ENCODE data around the gene FOSL1.

Gene FOSL1

DNA sequence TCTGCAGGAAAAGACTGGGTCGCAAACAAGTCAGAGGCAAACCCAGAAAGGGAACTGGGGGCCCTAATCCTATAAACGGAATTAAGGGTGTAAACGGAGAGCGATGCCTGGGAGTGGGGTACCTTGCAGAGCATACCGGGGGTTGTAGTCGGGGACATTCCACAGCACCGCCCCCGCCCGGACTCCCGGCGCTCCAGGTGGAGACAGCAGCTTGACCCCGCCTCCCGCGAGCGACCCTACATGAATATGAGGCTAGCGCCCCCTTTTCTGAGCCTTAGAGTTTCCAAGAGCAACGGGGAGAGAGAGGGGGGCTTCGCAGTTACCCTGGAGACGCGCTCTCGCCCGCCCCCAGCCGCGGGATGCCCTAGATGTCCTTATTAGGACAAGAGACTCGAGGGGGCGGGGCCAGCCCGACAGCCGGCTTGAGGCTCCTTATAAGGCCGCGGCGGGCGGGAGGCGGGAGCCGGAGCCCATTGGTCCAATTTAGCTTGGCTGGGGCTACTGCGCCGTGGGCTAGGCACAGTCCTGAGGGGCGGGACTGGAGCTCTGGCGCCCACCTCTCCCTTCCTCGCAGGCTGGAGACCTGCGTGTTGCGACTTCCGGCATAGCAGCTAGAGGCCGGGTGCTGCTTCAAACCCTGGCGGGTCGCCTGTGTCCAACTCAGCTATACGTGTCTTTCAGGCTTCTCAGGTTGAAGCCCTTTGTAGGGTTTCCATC, 40.9 kb downstream of the FOSL1 start:
- H3K27ac ChIP-seq: peak overlapping the region; percentile 100
- no peak for TF ChIP-seq CTCF (conservative IDR thresholded peaks at IDR 0.05)

DNA sequence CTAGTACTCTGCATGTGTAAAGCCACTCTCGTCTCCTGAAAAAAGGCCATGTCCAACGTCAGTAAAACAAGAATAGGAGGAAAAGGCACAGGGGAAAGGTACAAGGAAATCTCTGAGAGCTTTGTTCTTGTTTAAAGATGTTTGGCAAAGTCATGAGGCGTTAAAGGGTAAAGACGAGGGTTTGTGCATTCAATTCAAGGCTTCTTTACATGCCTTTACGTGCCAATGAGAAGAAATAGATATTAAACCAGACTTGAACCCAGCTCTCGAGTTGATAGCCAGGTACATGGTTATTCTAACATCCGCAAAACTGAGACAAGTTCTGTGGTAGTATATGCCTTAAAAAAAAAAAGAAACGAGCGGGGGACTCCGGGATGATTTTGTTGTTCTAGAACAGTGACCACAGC, 41.5 kb downstream of the FOSL1 start:
- TF ChIP-seq CTCF (conservative IDR thresholded peaks at IDR 0.05): no peak
- H3K27ac ChIP-seq: peak overlapping the region; percentile 100

GRCh38 chr11:65857853-65858680, 42.1 kb downstream of the FOSL1 start, which contains the start of gene CFL1:
Gene CFL1, minus strand, starts transcription at chr11:65858180. Its CDS starts 81 bp downstream, at chr11:65858099.
- no peak; the same call in 1 of the 2 replicates for TF ChIP-seq CTCF (conservative IDR thresholded peaks at IDR 0.05)
- H3K27ac ChIP-seq: peak within 1 kb of the TSS; percentile 100

DNA sequence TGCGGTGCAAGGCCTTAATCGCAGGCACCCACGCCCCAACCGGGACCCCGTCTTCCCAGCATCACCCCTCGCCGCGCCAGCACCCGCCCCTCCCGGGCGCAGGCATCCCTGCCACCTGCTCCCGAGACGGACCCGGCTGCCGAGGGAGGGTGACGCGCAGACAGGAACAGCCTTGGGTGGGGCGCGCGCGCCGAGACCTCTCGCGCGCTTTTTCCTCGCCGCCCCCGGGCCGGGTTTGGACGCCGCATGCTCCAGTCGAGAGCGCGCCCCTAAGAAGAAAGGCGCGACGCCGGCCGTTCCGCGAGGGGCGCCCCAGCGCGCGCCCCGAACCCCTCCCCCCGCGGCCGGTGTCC, 42.7 kb downstream of the FOSL1 start:
- TF ChIP-seq CTCF (conservative IDR thresholded peaks at IDR 0.05): no peak
- H3K27ac ChIP-seq: peak overlapping the region; percentile 100

- H3K27ac ChIP-seq: peak overlapping the region; percentile 100
- no peak for TF ChIP-seq CTCF (conservative IDR thresholded peaks at IDR 0.05)
Observed at GRCh38 chr11:65856689-65857499, 43.3 kb downstream of the FOSL1 start.

GRCh38 chr11:65855927-65856363, 44.2 kb downstream of the FOSL1 start:
- peak overlapping the region; percentile 100 for H3K27ac ChIP-seq

More at GRCh38 chr11:65855927-65856363, 44.2 kb downstream of the FOSL1 start:
- TF ChIP-seq CTCF (conservative IDR thresholded peaks at IDR 0.05): no peak

Data from VCaP (cell line).